Activated CD4-positive, alpha-beta T cell treated with anti-CD3 and anti-CD28 coated beads, Interleukin-10, Interleukin-2, amounts not matched to agents 100 ng/mL and 50 ng/mL, durations not matched to agents 16 hours and 8 hours (primary cell): ENCODE measurements around the gene CREG2.

Experiments
- DNase-seq: peaks from one replicate; pipeline ENCODE4 v3.0.0-alpha.2; 2020

The CREG2 gene

DNA sequence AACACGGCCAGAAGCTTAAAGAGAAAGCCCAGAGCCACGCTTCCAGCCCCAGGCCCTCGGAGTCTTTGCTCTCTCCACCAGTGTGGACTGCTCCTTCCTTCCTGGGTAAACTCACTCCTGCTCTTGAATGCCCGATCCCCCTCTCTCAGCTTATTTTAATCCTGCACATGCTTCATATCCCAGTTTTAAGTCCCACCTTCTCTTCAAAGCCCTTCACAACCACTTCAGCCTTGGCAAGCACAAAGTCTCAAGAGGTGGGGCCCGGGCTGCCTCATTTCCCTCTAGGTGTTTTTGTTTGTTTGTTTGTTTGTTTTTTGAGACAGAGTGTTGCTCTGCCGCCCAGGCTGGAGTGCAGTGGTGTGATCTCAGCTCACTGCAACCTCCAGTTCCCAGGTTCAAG, 21.6 kb upstream of the CREG2 start:
- no peak for DNase-seq

DNA sequence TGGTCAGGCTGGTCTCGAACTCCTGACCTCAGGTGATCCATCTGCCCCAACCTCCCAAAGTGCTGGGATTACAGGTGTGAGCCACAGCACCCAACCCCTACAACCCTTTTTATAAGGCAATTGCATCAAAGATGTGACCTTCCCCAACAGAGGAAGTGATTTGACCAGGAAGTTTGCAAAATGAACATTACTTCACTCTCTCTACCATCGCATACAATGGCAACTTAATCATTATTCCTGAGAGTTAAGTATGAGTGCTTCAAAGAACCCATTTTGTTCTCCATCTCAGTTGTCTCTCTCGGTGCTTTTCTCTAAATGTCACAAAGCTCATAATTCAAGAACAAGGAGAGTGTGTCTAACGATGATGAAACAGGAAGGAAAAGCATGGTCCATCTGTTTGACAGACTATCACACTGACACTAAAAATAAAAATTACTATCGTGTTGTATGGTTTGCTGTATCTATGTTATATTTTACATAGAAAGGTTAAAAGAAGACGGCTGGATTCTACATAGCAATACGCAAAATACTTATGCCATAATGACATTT, 18.1 kb upstream of the CREG2 start:
- no peak for DNase-seq

DNA sequence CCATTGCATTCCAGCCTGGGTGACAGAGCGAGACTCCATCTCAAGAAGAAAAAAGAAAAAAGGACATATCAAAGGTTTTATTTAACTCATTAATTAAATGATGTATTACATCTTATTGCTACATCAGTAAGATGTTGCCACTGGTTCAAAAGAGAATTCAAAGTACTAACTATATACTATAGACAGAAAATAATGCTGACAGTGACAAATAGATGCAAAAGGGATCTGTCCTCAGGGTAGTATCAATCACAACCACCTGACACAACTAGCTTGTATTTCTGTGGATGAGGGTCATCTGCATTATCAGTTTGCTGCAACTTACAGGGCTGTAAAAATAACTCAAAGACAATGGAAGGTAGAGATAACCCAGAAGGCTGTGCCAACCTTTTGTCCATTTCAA, 16.4 kb upstream of the CREG2 start:
- no peak for DNase-seq

DNA sequence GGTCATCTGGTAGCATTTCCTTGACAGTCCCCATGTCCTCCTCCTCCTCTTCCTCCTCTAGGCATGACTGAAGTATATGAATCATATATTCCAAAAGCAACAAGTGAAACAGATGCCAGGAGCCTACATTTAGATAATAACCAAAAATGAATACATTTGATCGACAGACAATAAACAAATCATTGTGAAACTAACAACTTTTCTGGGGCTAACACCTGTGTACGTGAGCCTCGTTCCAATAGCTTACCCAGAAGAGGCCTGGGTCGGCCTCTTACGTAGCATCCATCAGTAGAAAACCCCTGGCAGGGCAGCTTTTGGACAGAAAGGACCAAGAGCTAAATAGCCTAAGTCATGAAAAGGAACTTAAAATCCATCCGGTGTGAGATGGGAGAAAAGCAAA, 15.3 kb upstream of the CREG2 start:
- peak; percentile 52 for DNase-seq

DNA sequence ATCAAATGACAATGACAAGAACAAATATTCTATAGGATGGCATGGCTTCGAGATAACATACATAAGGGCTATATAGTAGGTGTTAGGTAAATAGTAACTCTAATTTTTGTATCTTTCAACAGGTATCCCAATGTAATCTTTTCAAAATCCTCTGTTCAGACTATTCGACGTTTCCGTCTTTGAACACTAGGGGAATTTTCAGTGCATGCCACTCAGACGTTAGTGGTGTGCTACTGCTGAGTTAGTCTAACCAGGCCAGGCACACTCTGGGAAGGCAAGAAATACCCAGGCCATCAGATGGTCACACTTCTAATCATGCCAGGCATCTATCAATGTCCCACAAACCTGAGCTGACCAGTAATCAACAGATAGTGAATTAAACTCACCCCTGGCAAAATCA, 14.6 kb upstream of the CREG2 start:
- no peak for DNase-seq

DNA sequence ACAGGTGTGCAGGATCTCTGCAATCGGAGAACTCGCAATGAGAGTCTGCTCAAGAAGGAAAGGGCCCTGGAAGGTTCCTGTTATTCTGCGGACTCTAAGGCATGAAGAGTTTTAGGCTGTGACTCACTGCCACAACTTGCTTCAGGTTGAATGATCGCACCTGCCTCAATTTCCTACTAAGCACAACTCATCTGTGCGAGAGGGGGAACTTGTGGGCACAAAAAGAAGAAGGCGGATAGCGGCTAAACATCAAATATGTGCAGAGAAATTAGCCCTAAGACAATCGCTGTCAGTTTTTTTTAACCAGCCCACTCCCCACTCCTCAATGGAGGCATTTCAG, 14.0 kb upstream of the CREG2 start:
- no peak for DNase-seq

DNA sequence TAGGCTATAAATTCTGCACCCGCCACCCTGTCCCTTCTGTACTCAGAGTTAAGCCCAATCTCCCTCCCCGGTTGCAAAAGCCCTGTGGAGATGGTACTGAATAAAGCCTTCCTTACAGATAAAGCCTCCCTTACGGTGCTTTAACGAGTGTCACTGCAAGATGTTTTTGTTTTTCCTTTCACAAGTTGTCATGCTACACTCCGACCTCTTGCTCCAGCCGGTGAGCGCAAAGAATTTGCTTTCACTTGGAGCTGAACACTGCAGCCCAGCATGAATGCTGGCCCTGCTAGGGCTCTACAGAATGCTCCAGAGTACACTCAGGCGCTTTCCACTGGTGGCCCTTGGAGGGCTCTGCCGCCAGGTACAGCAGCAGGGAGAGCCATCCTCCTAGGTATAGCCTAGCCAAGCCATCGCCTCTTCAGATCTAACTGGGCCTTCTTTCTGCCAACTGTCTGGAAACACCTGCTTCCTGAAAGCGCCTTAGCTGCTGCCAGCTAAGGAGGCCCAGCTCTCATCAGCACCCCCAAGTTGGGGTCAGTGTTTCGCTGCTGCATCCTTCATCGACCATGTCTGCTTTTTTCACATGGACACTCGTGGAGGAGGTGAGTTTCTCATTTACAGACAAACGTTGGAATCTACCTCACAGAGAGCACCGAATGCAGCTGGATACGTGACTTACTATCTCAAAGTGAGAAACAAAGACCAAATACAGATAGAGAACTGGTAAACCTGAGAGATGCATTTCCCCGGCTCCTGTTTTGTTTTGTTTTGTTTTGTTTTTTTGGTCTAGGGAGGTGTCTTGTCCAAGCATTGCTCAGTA, 13.4 kb upstream of the CREG2 start:
- no peak for DNase-seq

DNA sequence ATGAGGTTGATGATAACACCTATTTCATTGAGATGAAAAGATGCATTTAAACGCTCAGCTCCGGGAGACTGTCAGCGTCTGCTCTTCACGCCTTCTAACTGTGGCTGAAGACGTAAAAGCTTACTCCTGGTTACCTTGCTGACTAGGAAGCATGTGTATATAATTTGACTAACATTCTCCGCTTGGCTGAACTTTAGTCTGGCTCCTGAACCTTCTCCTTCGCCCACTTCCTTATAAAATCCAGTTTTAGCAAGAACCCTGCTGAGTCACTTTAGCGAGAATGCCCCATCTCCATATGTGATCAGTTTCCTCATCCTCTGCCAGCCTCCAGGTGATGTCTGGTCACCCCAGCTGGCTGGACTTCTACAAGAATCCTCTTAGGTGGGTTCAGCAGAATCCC, 12.7 kb upstream of the CREG2 start:
- DNase-seq: no peak

DNA sequence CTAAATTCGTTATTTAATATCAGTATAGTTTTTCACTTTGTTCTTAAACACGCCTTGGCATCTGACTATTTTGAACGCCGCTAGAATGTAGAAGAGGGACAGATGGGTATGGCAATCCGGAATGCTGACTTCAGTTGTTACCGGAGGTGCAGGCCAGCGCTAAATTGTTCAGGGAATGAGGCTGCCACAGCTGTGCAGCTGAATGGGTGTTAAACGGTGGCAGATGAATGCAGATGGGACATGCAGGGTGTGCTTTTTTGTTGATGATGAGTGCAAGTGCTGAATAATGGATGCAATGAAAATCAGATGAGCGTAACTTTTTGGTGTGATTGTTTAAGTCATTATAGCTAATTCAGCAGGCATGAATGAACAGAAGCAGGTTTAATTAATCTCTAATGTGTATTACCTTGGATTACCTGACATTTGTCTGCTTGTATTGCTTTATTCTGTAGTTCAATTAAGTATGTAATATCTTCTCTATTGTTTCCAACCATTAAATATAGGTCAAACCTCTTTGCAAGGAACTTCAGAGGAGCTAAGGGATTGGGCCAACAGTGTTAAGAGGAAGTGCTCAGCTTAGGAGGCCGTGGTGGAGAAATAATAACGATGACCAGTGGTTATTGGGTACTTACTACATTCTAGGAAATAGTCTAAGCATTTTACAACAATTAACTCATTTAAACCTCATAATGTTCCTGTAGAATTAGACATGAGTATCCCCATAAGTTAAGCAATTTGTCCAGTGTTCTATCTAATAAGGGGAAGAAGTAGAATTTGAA, 11.9 kb upstream of the CREG2 start:
- DNase-seq: no peak

DNA sequence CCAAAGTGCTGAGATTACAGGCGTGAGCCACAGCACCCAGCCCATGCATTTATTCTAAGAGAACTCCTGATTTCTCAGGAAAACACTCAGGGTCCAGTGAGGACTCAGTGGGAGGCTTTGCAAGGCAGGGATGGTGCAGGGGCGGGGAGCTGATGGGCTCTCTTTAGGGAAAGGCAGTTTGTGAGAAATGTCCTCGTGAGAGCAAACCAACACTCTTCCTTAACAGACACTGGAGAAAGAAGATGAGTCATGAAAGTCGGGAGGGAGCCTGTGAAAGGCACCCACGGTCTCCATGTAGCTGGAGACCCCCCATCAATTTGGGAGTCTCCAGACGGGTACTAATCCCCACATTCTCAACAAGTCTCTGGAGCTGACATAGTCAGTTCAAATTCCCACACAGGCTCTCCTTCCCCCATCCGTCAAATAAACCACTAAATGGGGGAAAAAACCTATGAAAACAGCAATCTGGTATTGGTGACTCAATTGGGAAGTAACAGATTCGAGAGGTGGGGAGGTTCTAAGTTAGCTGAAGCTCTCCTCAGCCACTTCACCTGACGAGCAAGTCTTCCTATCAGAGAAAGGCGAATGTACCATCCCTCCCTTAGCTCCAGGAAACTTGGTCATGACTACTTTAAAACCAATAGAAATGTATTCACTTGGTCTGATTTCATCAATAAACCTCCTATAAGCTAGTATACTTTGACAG, 11.0 kb upstream of the CREG2 start:
- peak; percentile 71 for DNase-seq

DNA sequence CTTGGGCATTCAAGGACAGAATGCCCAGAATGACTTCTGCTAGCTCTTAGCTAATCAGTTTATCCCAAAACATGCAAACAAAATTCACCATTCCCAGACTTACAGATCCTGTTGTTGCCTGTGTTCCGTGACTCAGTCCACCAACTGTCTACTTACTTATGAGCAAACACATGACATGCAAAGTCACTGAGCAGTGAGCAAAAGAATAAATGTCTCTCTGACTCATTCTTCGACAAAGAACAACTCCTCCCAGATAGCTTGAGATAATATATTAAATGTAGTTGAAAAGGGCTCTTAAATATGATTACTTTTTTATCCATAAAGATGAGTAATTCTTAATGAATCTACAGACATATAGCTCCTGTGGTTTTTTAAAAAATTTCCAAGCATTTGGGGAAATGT, 9.0 kb upstream of the CREG2 start:
- peak; percentile 56 for DNase-seq

DNA sequence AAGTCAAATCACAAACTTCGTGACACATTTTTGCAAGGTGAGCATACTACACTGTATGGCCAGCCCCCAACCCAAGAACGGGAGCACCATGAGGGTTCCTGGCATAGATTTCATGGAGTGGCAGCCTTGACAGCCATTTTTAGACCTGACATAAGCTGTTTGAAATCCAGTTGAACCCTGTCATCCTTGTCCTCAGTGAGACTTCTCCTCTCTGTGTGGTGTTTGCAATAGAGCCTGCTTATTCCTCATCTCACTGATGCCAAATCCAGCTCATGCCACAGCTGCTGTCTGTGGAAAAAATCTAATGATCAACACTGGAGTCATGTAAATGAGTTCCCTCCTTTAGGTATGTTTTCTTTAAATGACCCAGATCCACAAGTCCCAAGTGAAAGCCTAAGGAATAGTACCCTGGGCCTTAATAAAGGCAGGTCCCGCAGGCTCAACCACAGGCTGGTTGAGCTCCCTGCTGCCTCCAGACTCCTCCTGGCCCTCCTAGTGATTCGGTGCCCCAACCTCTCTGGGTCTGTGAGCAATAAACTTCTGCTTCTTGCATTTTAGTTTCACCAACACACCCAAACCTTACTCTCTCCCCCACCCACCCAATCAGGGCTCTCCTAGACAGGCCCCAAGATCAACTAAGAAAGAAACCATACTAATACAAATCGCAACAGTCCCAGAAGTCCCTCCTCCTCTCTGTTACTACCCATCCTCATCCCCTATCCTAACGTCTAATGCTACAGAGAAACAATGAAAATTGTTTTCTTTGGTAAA, 8.4 kb upstream of the CREG2 start:
- peak; percentile 52 for DNase-seq

DNA sequence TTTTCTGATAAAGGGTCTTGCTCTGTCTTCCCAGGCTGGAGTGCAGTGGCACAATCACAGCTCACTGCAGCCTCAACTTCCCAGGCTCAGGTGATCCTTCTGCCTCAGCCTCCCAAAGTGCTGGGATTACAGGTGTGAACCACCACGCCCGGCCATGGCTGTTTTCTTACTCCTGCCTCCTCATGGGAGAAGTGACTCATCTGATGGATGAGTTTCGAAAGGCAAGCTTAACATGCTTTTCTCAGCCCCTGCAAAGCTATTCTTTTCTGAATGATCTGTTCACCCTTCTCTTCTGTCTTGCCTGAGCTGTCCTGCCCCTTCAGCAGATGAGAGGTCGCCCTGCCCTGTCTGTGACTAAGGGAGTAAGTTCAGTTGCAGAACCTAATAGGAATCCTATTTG, 929 bp upstream of the CREG2 start:
- DNase-seq: no peak

DNA sequence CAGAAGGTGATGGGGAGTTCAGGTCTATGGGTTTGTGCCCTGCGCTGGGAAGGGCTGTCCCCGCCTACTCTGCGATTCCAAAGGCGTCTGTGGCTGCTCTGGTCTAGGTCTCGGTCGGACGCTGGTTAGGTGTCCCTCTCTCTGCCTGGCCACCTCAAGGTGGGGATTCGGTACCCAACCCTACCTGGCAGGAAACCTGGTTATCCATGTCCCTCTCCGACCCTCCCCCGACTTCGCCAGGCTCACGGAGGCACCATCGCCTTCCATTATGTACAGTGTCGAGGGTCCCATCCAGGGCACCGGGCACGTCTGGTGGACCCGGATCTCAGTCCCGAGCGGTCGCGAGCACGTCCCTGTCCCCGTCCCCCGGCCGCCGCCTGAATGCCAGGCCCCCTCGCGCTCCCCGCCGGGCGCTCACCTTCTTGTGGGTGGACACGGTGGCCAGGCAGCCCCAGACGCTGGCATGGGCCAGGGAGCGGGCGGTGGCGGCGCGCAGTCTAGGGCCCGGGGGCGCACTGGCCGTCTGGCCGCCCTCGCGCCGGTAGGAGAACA, 628 bp downstream of the CREG2 start:
- DNase-seq: no peak

DNA sequence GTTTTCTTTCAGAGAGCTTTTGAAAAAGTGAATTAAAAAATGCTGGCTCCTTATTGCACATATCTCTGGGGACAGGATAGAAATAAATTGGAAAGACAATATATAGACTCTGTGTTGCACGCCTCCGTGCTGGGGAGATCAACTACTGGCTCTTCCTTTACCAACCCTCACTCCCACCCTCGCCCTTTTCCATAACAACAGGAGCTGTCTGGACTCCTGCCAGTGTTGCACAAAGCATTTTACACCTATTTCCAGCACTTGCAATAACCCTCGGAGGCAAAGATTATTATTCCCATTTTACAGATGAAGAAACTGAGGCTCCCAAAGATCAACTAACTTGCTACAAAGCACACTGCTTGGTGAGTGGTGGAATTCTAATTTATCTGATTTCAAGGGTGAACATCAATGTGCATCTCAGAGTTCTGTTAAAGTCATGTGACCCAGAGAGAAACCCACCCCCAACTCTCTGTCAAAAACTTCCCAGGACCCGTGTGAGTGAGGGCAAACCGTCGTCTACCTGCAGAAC, 4.2 kb downstream of the CREG2 start:
- DNase-seq: no peak

DNA sequence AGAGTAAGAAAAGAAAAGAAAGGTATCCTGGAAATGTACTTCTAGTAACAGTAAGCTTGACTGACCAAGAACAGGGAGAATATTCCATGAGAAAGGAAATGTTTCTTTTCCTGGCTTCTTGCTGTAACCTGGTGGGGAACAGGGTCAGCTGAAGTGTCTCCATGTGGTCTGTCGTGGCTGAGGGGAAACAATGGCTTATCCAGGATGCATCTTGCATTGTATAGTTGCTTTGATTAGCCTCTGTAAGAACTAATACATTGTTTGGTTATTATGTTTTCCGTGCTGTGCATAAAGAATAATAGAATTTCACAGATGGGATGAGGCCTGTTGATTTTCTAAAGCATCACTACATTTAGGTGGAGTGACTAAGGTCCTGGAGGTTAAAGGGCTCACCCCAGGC, 4.9 kb downstream of the CREG2 start:
- no peak for DNase-seq

DNA sequence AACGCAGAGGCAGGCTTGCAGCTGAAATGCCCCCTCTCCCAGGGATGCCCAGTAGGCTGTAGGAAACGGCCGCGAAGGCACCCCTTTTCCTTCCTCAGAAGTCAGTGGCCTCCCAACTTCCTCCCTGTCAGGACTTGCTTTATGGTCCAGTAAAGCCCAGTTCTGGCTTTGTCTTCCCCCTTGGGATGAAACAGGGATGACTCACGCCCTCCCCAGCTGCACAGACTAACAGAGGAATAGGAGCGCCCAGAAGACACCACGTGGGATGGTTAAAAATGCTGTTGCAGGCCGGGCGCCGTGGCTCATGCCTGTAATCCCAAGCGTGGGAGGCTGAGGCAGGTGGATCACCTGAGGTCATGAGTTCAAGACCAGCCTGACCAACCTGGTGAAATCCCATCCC, 6.9 kb downstream of the CREG2 start:
- DNase-seq: no peak

DNA sequence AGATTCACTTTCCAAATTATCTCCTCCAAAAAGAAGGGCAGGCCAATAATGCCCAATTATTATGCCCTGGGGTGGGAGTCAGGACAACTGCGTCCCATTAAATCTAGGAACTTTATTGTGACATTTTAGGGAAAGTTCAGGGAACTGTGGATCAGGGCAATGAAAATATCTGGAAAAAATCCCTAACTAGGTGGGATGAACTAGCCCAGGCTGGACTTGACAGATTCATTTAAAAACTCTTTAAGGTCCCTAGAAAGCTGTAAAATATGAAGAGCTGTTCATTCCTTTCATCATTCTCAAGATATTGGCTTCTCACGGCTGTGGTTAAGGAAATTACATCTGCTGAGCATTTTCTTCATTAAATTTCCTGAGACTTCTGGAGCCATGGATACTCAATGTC, 8.2 kb downstream of the CREG2 start:
- no peak for DNase-seq

DNA sequence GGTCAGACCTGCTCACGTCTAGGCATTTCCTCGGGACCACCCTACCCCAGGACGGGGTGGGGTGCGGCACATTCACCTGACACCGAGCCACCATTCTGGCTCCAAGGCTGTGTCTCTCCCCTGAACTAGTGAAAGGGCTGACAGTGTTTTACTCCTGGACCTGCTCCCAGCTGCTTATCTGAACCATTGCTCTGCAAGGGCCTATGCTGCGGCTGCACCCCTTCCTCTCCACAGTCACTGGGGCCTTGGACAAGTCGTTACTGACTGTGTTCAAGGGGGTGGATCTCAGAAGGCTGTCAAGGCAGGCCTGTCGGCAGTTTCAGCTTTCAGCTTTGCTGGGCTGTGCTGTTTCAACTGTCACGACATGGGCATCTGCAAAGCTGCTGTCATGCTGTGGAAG, 11.7 kb downstream of the CREG2 start:
- DNase-seq: no peak

DNA sequence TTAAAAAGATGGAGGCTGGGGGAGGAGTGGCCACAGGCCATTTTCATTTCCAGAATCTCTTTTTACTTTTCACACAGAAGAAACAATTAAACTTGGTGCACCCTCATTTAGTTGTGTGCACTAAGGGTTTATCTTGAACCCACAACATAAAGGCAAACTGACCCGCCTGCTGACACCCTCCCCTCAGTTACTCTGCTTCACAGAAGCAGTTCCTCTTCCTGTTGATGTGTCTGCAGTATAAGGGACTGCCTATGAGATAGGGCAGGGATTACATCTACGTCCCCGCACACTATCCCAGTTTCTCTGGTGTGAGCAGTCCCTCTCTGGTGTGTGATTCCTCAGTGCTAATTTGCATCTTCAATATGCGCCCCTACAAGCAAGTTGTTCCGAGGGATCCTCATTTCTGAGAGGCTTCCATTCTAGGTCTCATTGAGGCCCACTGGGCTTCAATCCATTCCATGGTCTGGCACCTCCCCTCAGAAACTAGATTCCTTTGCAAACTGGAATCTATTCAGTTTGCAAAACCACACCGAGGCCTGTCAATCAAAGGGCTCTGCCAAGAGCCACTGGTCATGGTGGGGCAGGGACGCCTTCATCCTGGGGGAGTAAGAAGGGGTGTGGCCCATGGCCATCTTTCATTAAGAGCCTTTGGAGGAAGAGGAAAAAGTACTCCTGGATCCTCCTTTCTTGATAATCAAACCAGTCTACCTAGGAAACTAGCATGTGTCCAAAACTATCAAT, 12.3 kb downstream of the CREG2 start:
- DNase-seq: no peak

DNA sequence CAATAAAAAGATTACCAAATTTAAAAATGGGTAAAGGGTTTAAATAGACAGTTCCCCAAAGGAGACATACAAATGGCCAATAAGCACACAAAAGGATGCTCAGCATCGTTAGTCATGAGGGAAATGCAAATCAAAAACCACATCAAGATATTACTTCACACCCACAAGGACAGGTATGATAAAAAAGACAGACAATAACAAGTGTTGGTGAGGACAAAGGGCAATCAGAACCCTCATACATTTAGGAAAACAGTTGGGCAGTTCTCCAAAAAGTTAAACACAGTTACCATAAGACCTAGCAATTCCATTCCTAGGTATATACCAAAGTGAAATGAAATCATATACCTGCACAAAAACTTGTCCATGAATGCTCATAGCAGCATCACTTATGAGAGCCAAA, 14.5 kb downstream of the CREG2 start:
- no peak for DNase-seq

DNA sequence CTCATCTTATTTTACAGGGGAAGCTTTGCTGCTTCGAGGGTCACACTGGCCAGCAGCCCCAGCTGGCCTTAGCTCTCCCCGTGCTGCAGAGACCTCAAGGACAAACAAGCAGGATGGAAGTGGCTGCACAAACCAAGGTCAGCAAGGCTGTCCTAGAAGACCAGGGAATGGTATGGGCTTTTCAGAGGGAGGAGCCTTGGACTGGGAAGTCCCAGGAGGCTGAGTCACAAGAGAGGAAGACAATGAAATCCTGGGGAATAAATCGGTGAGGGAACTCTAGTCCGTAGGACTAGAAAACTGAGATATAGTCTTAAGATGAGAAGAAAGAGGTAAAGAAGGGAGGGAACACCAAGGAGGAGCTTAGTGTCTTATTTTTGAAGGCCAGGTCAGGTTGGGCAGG, 15.7 kb downstream of the CREG2 start:
- no peak for DNase-seq
